IMR-90 (cell line): Measurements from ENCODE around the gene AKAP6. TPM values are rescaled to one million over a fixed set of nuclear protein-coding genes. Genes with fewer than 3 reads are reported as not detected.

ENCODE experiments used
- ATAC-seq: fragments of 200-7000 bp; cut with Tn5 transposase; 2 replicates; pipeline ENCODE4 v1.9.1; 2020; ENCODE audit warnings: low read depth, mild to moderate bottlenecking, moderate library complexity
- BruUV-seq: library from RNA; stranded (reverse); fragments of 400-500 nt; replicated peaks from 2 replicates; lab custom pipeline; 2021; lab: Mats Ljungman, UMichigan
- CTCF ChIA-PET: fragments of 300-600 bp; formaldehyde crosslinking; extraction: SDS; loops from one replicate; lab custom pipeline; 2021; ENCODE audit warnings: antibody characterized with exemption; lab: Yijun Ruan, JAX
- POLR2A ChIA-PET: fragments of 300-600 bp; sonication (Branson Sonifier 250); formaldehyde crosslinking; loops from one replicate; lab custom pipeline; 2022; ENCODE audit warnings: antibody characterized with exemption; ENCODE audit not compliant: unreplicated experiment; lab: Charles Lee
- DNase-seq: peaks from one replicate; pipeline ENCODE4 v3.0.0; 2013
- H2AFZ ChIP-seq: replicated peaks from 2 replicates; pipeline ENCODE3; 2013; ENCODE audit warnings: low read length, mild to moderate bottlenecking; ENCODE audit not compliant: poor library complexity
- H2AK5ac ChIP-seq: 2 replicates; pipeline ENCODE4 v1.6.1; 2013; ENCODE audit warnings: low read depth, low read length, inconsistent platforms
- H2AK9ac ChIP-seq: replicated peaks from 2 replicates; pipeline ENCODE3; 2013; ENCODE audit warnings: mild to moderate bottlenecking, low read depth, low read length, moderate library complexity; ENCODE audit not compliant: poor library complexity
- H2BK120ac ChIP-seq: 2 replicates; pipeline ENCODE4 v1.6.1; 2013; ENCODE audit warnings: low read depth, low read length, inconsistent platforms
- H2BK15ac ChIP-seq: 3 replicates; pipeline ENCODE4 v1.6.1; 2013; ENCODE audit warnings: low read depth, low read length, inconsistent platforms
- H2BK20ac ChIP-seq: 2 replicates; pipeline ENCODE4 v1.6.1; 2013; ENCODE audit warnings: low read depth, mild to moderate bottlenecking, inconsistent platforms, low read length, moderate library complexity
- H2BK5ac ChIP-seq: 2 replicates; pipeline ENCODE4 v1.6.1; 2013; ENCODE audit warnings: mild to moderate bottlenecking, low read depth, low read length, inconsistent platforms; ENCODE audit not compliant: poor library complexity, severe bottlenecking
- H3K14ac ChIP-seq: replicated peaks from 2 replicates; pipeline ENCODE4 v1.6.1; 2013; ENCODE audit warnings: low read depth, low read length, inconsistent platforms
- H3K18ac ChIP-seq: 2 replicates; pipeline ENCODE4 v1.6.1; 2013; ENCODE audit warnings: low read depth, low read length, control low read depth
- H3K23ac ChIP-seq: 2 replicates; pipeline ENCODE4 v1.6.1; 2013; ENCODE audit warnings: low read depth, low read length, inconsistent platforms
- H3K27ac ChIP-seq: 2 replicates; pipeline ENCODE4 v1.5.1; 2013; ENCODE audit warnings: mild to moderate bottlenecking, control low read depth, low read length; ENCODE audit not compliant: insufficient read depth
- H3K27me3 ChIP-seq: 2 replicates; pipeline ENCODE4 v1.6.1; 2013; ENCODE audit warnings: low read length; ENCODE audit not compliant: control insufficient read depth, insufficient read depth
- H3K36me3 ChIP-seq: 2 replicates; pipeline ENCODE4 v1.6.1; 2013; ENCODE audit warnings: low read length, mixed read lengths; ENCODE audit not compliant: control insufficient read depth, insufficient read depth
- H3K4ac ChIP-seq: 2 replicates; pipeline ENCODE4 v1.6.1; 2013; ENCODE audit warnings: low read depth, low read length, inconsistent platforms
- H3K4me1 ChIP-seq: 2 replicates; pipeline ENCODE4 v1.6.1; 2013; ENCODE audit warnings: low read length, mixed read lengths; ENCODE audit not compliant: control insufficient read depth, insufficient read depth
- H3K4me2 ChIP-seq: 2 replicates; pipeline ENCODE4 v1.6.1; 2013; ENCODE audit warnings: low read depth, mild to moderate bottlenecking, control low read depth, low read length, moderate library complexity
- H3K4me3 ChIP-seq: 2 replicates; pipeline ENCODE4 v1.5.1; 2013; ENCODE audit warnings: low read depth, mild to moderate bottlenecking, control low read depth, low read length, moderate library complexity; ENCODE audit not compliant: insufficient read depth
- H3K56ac ChIP-seq: 2 replicates; pipeline ENCODE4 v1.6.1; 2013; ENCODE audit warnings: low read length, inconsistent platforms; ENCODE audit not compliant: insufficient read depth; ENCODE audit errors: extremely low read depth
- H3K79me1 ChIP-seq, 2 experiments: 2 replicates each; pipeline ENCODE4 v1.6.1; 2013; ENCODE audit warnings: low read length in 2 of 2, inconsistent platforms in 1 of 2, low read depth in 1 of 2
- H3K9ac ChIP-seq: 2 replicates; pipeline ENCODE4 v1.6.1; 2013; ENCODE audit warnings: low read depth, low read length, control low read depth
- H3K9me1 ChIP-seq: 2 replicates; pipeline ENCODE4 v1.6.1; 2013; ENCODE audit warnings: low read length, inconsistent platforms; ENCODE audit not compliant: insufficient read depth
- H3K9me3 ChIP-seq: 2 replicates; pipeline ENCODE4 v1.6.1; 2013; ENCODE audit warnings: low read length; ENCODE audit not compliant: control insufficient read depth, insufficient read depth
- H4K20me1 ChIP-seq: 2 replicates; pipeline ENCODE4 v1.6.1; 2013; ENCODE audit warnings: low read length, inconsistent platforms; ENCODE audit not compliant: insufficient read depth
- H4K5ac ChIP-seq: 2 replicates; pipeline ENCODE4 v1.6.1; 2013; ENCODE audit warnings: mild to moderate bottlenecking, low read depth, low read length, control low read depth
- H4K8ac ChIP-seq, 2 experiments: 2 replicates each; pipeline ENCODE4 v1.6.1; 2013; ENCODE audit warnings: low read depth in 2 of 2, low read length in 2 of 2, control low read depth in 1 of 2, inconsistent platforms in 1 of 2
- H4K91ac ChIP-seq: 2 replicates; pipeline ENCODE4 v1.6.1; 2013; ENCODE audit warnings: low read depth, low read length, inconsistent platforms; ENCODE audit not compliant: insufficient read depth
- BHLHE40 ChIP-seq: fragments of 150-350 bp; IDR thresholded peaks from 2 replicates; pipeline ENCODE4 v1.6.1; 2016; ENCODE audit warnings: mild to moderate bottlenecking, low read depth, low read length
- CHD1 ChIP-seq: IDR thresholded peaks from 2 replicates; pipeline ENCODE4 v1.6.1; 2012; ENCODE audit warnings: low read depth, low read length, improper control_type of control experiment
- ELK1 ChIP-seq: fragments of 150-350 bp; IDR thresholded peaks from 2 replicates; pipeline ENCODE4 v1.6.1; 2016; ENCODE audit warnings: low read depth, mild to moderate bottlenecking, low read length, moderate library complexity, borderline replicate concordance
- MXI1 ChIP-seq: IDR thresholded peaks from 2 replicates; pipeline ENCODE4 v1.6.1; 2012; ENCODE audit warnings: low read depth, mild to moderate bottlenecking, low read length, moderate library complexity, borderline replicate concordance
- NFE2L2 ChIP-seq: fragments of 150-350 bp; IDR thresholded peaks from 2 replicates; pipeline ENCODE4 v1.6.1; 2016; ENCODE audit warnings: low read depth, mild to moderate bottlenecking, low read length
- USF2 ChIP-seq: fragments of 150-350 bp; IDR thresholded peaks from 2 replicates; pipeline ENCODE4 v1.6.1; 2017; ENCODE audit warnings: mild to moderate bottlenecking, antibody characterized with exemption, low read length, low read depth
- WGBS, 2 experiments: methylation state at CpG; one replicate each; pipeline versions ENCODE4 v1.1.5 to v1.1.7; 2013; ENCODE audit warnings: missing lambda C conversion rate in 2 of 2; ENCODE audit not compliant: insufficient read length in 1 of 2; ENCODE audit errors: extremely low coverage in 2 of 2; 5-methylcytosine and 5-hydroxymethylcytosine counted together
- dilution Hi-C: fragments of 300-500 bp; cut with HindIII; formaldehyde crosslinking; loops from one replicate; pipeline ENCODE4 v1.14.3; 2018; ENCODE audit warnings: low sequenced_read_pairs; ENCODE audit not compliant: unreplicated experiment
- in situ Hi-C: fragments of 300-500 bp; cut with MboI; formaldehyde crosslinking; loops from 3 replicates; pipeline ENCODE4 v1.14.3; 2019; ENCODE audit warnings: low sequenced_read_pairs, inconsistent platforms, mixed read lengths
- intact Hi-C: fragments of 100-400 bp; cut with micrococcal nuclease; formaldehyde crosslinking; loops from 2 replicates; pipeline ENCODE4 v1.10.0; 2022
- polyA plus RNA-seq, 3 experiments: library from polyadenylated mRNA; depleted of rRNA; stranded (reverse); fragments of >200 nt; gene quantifications; 2 replicates each; pipeline ENCODE4 v1.2.3, GENCODE V29; 2012; ENCODE audit warnings: low replicate concordance in 1 of 3
- total RNA-seq: library from RNA; depleted of rRNA; stranded (reverse); fragments of >200 nt; gene quantifications from 2 replicates; pipeline ENCODE4 v1.2.3, GENCODE V29; 2012

The AKAP6 gene
- total and polyA plus RNA-seq, 2 of the 4 experiments (the other 2 are of a cell fraction): 0.22 to 1.6 TPM

GRCh38 chr14:32495435-32495734 lies 166.3 kb downstream of the AKAP6 start:
- H3K4ac ChIP-seq: peak overlapping the region; percentile 30
- peak overlapping the region; percentile 3; the same call in 1 of the 2 replicates for H3K23ac ChIP-seq
- H2BK15ac ChIP-seq: peak overlapping the region; percentile 54; the same call in 2 of the 3 replicates
- H2AFZ ChIP-seq: no peak overlapping the region
- POLR2A ChIA-PET: no interaction called here
- peak overlapping the region; percentile 50 for H2BK120ac ChIP-seq
- intact Hi-C loops: no loop called here
- H3K56ac ChIP-seq: no peak overlapping the region
- peak overlapping the region; percentile 67; the same call in 1 of the 2 replicates for H3K4me2 ChIP-seq
- peak overlapping the region; percentile 41 to 77; a peak in 2 of 4 replicates for H4K8ac ChIP-seq
- H3K4me3 ChIP-seq: no peak overlapping the region
- peak overlapping the region; percentile 82; the same call in 1 of the 2 replicates for H4K5ac ChIP-seq
- no peak for ATAC-seq
- H4K91ac ChIP-seq: peak overlapping the region; percentile 69
- dilution Hi-C loops: no loop called here
- H3K9ac ChIP-seq: no peak overlapping the region; the same call in 1 of the 2 replicates
- no CpG with 5 or more reads among the region's 6 CpGs for WGBS, 2 experiments
- no peaks in the 10 kb centered on the region for H3K27me3 ChIP-seq
- H3K9me1 ChIP-seq: 0 out of 2 replicates have a peak, but pooled peaks cover 4% of the 10 kb centered on the region
- peak overlapping the region; percentile 88 for H2BK5ac ChIP-seq
- no peak for DNase-seq
- TF ChIP-seq MXI1 (no peak), ELK1 (no peak), USF2 (no peak), BHLHE40 (no peak), CHD1 (no peak), NFE2L2 (no peak)
- H3K79me1 ChIP-seq: no peaks in the 10 kb centered on the region
- in situ Hi-C loops: no loop called here
- H3K14ac ChIP-seq: peak overlapping the region; percentile 3; the same call in 1 of the 2 replicates
- peak overlapping the region; percentile 36; the same call in 1 of the 2 replicates for H3K27ac ChIP-seq
- H2BK20ac ChIP-seq: peak overlapping the region; percentile 85
- no peaks in the 10 kb centered on the region for H3K9me3 ChIP-seq
- CTCF ChIA-PET: no interaction called here
- BruUV-seq: no TSS peak
- H3K18ac ChIP-seq: peak overlapping the region; percentile 93; the same call in 1 of the 2 replicates
- H3K4me1 ChIP-seq: peaks cover 13% of the 10 kb centered on the region
- no peak overlapping the region for H2AK9ac ChIP-seq
- peak overlapping the region; percentile 69; the same call in 1 of the 2 replicates for H2AK5ac ChIP-seq
- no peaks in the 10 kb centered on the region for H4K20me1 ChIP-seq
- no peaks in the 10 kb centered on the region for H3K36me3 ChIP-seq
